Stomach smooth muscle (tissue), 2 donors: ENCODE results near the gene PTPRM.

ENCODE experiments used
- H3K27ac ChIP-seq: one replicate; pipeline ENCODE4 v1.7.0; 2013; ENCODE audit warnings: mild to moderate bottlenecking, low read length, inconsistent platforms
- H3K27me3 ChIP-seq, 2 donors: one replicate each; pipeline ENCODE4 v1.7.0; 2013; ENCODE audit warnings: low read length in 2 of 2; ENCODE audit not compliant: insufficient read depth in 2 of 2, control insufficient read depth in 1 of 2
- H3K36me3 ChIP-seq, 2 donors: one replicate each; pipeline ENCODE4 v1.7.0; 2013; ENCODE audit warnings: low read length in 2 of 2; ENCODE audit not compliant: control insufficient read depth in 2 of 2, insufficient read depth in 2 of 2
- H3K4me1 ChIP-seq: one replicate; pipeline ENCODE4 v1.7.0; 2013; ENCODE audit warnings: low read length; ENCODE audit not compliant: control insufficient read depth, insufficient read depth
- H3K4me3 ChIP-seq, 2 donors: one replicate each; pipeline ENCODE4 v1.7.0; 2013; ENCODE audit warnings: low read length in 2 of 2
- H3K9ac ChIP-seq, 2 donors: one replicate each; pipeline ENCODE4 v1.7.0; 2013; ENCODE audit warnings: low read length in 2 of 2, mild to moderate bottlenecking in 1 of 2
- H3K9me3 ChIP-seq, 2 donors: one replicate each; pipeline ENCODE4 v1.7.0; 2013; ENCODE audit warnings: low read length in 2 of 2; ENCODE audit not compliant: control insufficient read depth in 2 of 2
- donor health status: healthy.
- donor health status: Pancreatic carcinoma.

Gene PTPRM

GRCh38 chr18:8350628-8351027, 783.5 kb downstream of the PTPRM start:
- H3K36me3 ChIP-seq = peaks cover 0 to 2% of the 10 kb centered on the region in 2 donors
- no peak overlapping the region for H3K4me3 ChIP-seq

GRCh38 chr18:8351161-8351560, 784.0 kb downstream of the PTPRM start:
- Histone ChIP-seq H3K36me3 (peaks cover 0 to 2% of the 10 kb centered on the region in 2 donors), H3K4me3 (no peak overlapping the region)

More at GRCh38 chr18:8350628-8351027, 783.5 kb downstream of the PTPRM start:
- H3K27ac ChIP-seq = no peak overlapping the region
- no peaks in the 10 kb centered on the region for H3K4me1 ChIP-seq
- H3K9me3 ChIP-seq = no peaks in the 10 kb centered on the region
- no peaks in the 10 kb centered on the region for H3K27me3 ChIP-seq
- no peak overlapping the region for H3K9ac ChIP-seq

GRCh38 chr18:8354304-8354703, 787.2 kb downstream of the PTPRM start:
- Histone ChIP-seq H3K9me3 (no peaks in the 10 kb centered on the region), H3K4me1 (no peaks in the 10 kb centered on the region), H3K27ac (no peak overlapping the region), H3K36me3 (peaks cover 0 to 5% of the 10 kb centered on the region in 2 donors), H3K4me3 (no peak overlapping the region), H3K27me3 (no peaks in the 10 kb centered on the region), H3K9ac (no peak overlapping the region)

More at GRCh38 chr18:8351161-8351560, 784.0 kb downstream of the PTPRM start:
- Histone ChIP-seq H3K27me3 (no peaks in the 10 kb centered on the region), H3K27ac (no peak overlapping the region), H3K9ac (no peak overlapping the region), H3K4me1 (no peaks in the 10 kb centered on the region), H3K9me3 (no peaks in the 10 kb centered on the region)

- no peak overlapping the region for H3K4me3 ChIP-seq
- no peak overlapping the region for H3K9ac ChIP-seq
- H3K36me3 ChIP-seq = peaks cover 0 to 5% of the 10 kb centered on the region in 2 donors
- H3K4me1 ChIP-seq = no peaks in the 10 kb centered on the region
- H3K27ac ChIP-seq = no peak overlapping the region
- H3K9me3 ChIP-seq = no peaks in the 10 kb centered on the region
- no peaks in the 10 kb centered on the region for H3K27me3 ChIP-seq
Observed at GRCh38 chr18:8356001-8356400, 788.9 kb downstream of the PTPRM start.

GRCh38 chr18:8357320-8357719, 790.2 kb downstream of the PTPRM start:
- no peaks in the 10 kb centered on the region for H3K9me3 ChIP-seq

GRCh38 chr18:8358033-8358765, 791.1 kb downstream of the PTPRM start:
- H3K27me3 ChIP-seq = no peaks in the 10 kb centered on the region
- H3K4me3 ChIP-seq = no peak overlapping the region
- H3K36me3 ChIP-seq = peaks cover 0 to 2% of the 10 kb centered on the region in 2 donors
- H3K9me3 ChIP-seq = no peaks in the 10 kb centered on the region
- H3K27ac ChIP-seq = no peak overlapping the region
- no peaks in the 10 kb centered on the region for H3K4me1 ChIP-seq
- no peak overlapping the region for H3K9ac ChIP-seq

More at GRCh38 chr18:8357320-8357719, 790.2 kb downstream of the PTPRM start:
- Histone ChIP-seq H3K4me1 (no peaks in the 10 kb centered on the region), H3K27me3 (no peaks in the 10 kb centered on the region), H3K4me3 (no peak overlapping the region), H3K27ac (no peak overlapping the region), H3K9ac (no peak overlapping the region), H3K36me3 (peaks cover 0 to 2% of the 10 kb centered on the region in 2 donors)

GRCh38 chr18:8359076-8359475, 792.0 kb downstream of the PTPRM start:
- Histone ChIP-seq H3K36me3 (peaks cover 0 to 2% of the 10 kb centered on the region in 2 donors), H3K4me1 (no peaks in the 10 kb centered on the region), H3K27ac (no peak overlapping the region), H3K4me3 (no peak overlapping the region), H3K9ac (no peak overlapping the region), H3K27me3 (no peaks in the 10 kb centered on the region), H3K9me3 (no peaks in the 10 kb centered on the region)

- H3K4me3 ChIP-seq = no peak overlapping the region
- H3K4me1 ChIP-seq = no peaks in the 10 kb centered on the region
- no peaks in the 10 kb centered on the region for H3K27me3 ChIP-seq
- H3K27ac ChIP-seq = no peak overlapping the region
- H3K9ac ChIP-seq = no peak overlapping the region
- H3K9me3 ChIP-seq = no peaks in the 10 kb centered on the region
- peaks cover 0 to 2% of the 10 kb centered on the region in 2 donors for H3K36me3 ChIP-seq
Observed at GRCh38 chr18:8359481-8359880, 792.4 kb downstream of the PTPRM start.

GRCh38 chr18:8361941-8362471, 794.9 kb downstream of the PTPRM start:
- Histone ChIP-seq H3K9me3 (no peaks in the 10 kb centered on the region), H3K4me1 (no peaks in the 10 kb centered on the region), H3K27ac (no peak overlapping the region), H3K36me3 (peaks cover 0 to 2% of the 10 kb centered on the region in 2 donors), H3K27me3 (no peaks in the 10 kb centered on the region), H3K4me3 (no peak overlapping the region), H3K9ac (no peak overlapping the region)

GRCh38 chr18:8362863-8363262, 795.7 kb downstream of the PTPRM start:
- peaks cover 3% of the 10 kb centered on the region for H3K4me1 ChIP-seq
- no peak overlapping the region for H3K27ac ChIP-seq
- no peaks in the 10 kb centered on the region for H3K27me3 ChIP-seq
- peaks cover 0 to 2% of the 10 kb centered on the region in 2 donors for H3K36me3 ChIP-seq
- no peaks in the 10 kb centered on the region for H3K9me3 ChIP-seq
- no peak overlapping the region for H3K9ac ChIP-seq
- H3K4me3 ChIP-seq = no peak overlapping the region

GRCh38 chr18:8364385-8364784, 797.3 kb downstream of the PTPRM start:
- Histone ChIP-seq H3K36me3 (no peaks in the 10 kb centered on the region), H3K9me3 (no peaks in the 10 kb centered on the region), H3K9ac (no peak overlapping the region), H3K4me3 (no peak overlapping the region), H3K27me3 (no peaks in the 10 kb centered on the region), H3K27ac (no peak overlapping the region), H3K4me1 (peaks cover 3% of the 10 kb centered on the region)
